Measurements from ENCODE around the gene PLXNB3. TPM values are rescaled to one million over a fixed set of nuclear protein-coding genes. Genes with fewer than 3 reads are reported as not detected.

Gene PLXNB3
- total and polyA plus RNA-seq, 2 experiments from 2014 or later: 0.70 to 4.1 TPM

- TF ChIP-seq, protein P1, sequence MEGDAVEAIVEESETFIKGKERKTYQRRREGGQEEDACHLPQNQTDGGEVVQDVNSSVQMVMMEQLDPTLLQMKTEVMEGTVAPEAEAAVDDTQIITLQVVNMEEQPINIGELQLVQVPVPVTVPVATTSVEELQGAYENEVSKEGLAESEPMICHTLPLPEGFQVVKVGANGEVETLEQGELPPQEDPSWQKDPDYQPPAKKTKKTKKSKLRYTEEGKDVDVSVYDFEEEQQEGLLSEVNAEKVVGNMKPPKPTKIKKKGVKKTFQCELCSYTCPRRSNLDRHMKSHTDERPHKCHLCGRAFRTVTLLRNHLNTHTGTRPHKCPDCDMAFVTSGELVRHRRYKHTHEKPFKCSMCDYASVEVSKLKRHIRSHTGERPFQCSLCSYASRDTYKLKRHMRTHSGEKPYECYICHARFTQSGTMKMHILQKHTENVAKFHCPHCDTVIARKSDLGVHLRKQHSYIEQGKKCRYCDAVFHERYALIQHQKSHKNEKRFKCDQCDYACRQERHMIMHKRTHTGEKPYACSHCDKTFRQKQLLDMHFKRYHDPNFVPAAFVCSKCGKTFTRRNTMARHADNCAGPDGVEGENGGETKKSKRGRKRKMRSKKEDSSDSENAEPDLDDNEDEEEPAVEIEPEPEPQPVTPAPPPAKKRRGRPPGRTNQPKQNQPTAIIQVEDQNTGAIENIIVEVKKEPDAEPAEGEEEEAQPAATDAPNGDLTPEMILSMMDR (conservative IDR thresholded peaks at IDR 0.05; ENCODE audit: low read depth in 2 of 2): no peak
- TF ChIP-seq NANOG (IDR thresholded peaks at IDR 0.05; ENCODE audit: borderline replicate concordance) (no peak), CREB1 (CRISPR knock-in tag; IDR thresholded peaks at IDR 0.05; ENCODE audit: low read depth) (no peak), EZH2phosphoT487 (IDR thresholded peaks at IDR 0.05; ENCODE audit: unreplicated experiment) (no peak), JUNB (IDR thresholded peaks at IDR 0.05; ENCODE audit: unreplicated experiment) (no peak)
These were observed 44.8 kb upstream of the PLXNB3 start (continued) for GRCh38 chrX:153719238-153719637.

DNA sequence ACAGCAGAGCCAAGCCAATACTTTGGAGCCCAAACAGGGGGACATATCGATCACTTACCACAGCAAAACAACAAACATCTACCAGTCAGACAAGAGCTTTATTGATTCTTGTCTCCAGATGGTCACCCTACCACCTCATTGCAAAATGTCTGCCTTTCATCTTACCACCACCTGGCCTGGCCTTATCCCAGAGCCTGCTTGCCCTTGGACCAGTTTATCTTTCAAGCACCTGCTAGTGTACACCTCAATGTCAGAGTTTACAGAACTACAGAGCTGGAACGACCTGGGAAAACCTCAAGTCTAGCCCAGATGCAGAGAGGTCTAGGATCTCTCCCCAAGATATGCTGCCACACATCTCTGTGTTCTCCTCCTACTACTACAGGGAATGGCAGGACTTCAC is 44.3 kb upstream of the PLXNB3 start:
- Histone ChIP-seq H2AFZ (no peak overlapping the region), H3K36me3 (ENCODE audit: insufficient read depth) (no peaks in the 10 kb centered on the region), H3K4me1 (ENCODE audit: insufficient read depth) (peaks cover 7% of the 10 kb centered on the region; the same call in 1 of the 2 replicates), H3K9me2 (ENCODE audit: insufficient read depth) (no peaks in the 10 kb centered on the region), H3K4me2 (no peak overlapping the region), H4K20me1 (replicated peaks; ENCODE audit: insufficient read depth) (0 out of 2 replicates have a peak, but pooled peaks cover 13% of the 10 kb centered on the region), H3K4me3 (no peak overlapping the region), H3K27ac (ENCODE audit: low read depth) (no peak overlapping the region), H3F3A (replicated peaks; ENCODE audit: low read depth) (no peaks in the 10 kb centered on the region), H3K27me3 (ENCODE audit: insufficient read depth) (no peaks in the 10 kb centered on the region), H3K79me2 (replicated peaks; ENCODE audit: insufficient read depth) (peaks cover 29% of the 10 kb centered on the region)
- Mint-ChIP-seq H3K4me1 (peaks cover 4% of the 10 kb centered on the region; the same call in 1 of the 3 replicates), H3K27me3 (ENCODE audit: insufficient read depth, low read depth, poor library complexity) (no peaks in the 10 kb centered on the region), H3K4me3 (no peak overlapping the region), H3K9me3 (no peaks in the 10 kb centered on the region), H3K36me3 (ENCODE audit: low read depth) (peaks cover 52% of the 10 kb centered on the region), H3K27ac (no peak overlapping the region)
- ATAC-seq (no peak), DNase-seq (ENCODE audit: low spot score) (no peak)
- TF ChIP-seq POLR2AphosphoS5 (IDR thresholded peaks at IDR 0.05; ENCODE audit: low read depth): no peak
- no peak for TF ChIP-seq JUNB (IDR thresholded peaks at IDR 0.05; ENCODE audit: unreplicated experiment)
- no peak for TF ChIP-seq ZNF331 (CRISPR knock-in tag; IDR thresholded peaks at IDR 0.05; ENCODE audit: low read depth)
- no peak for TF ChIP-seq STAT1 (IDR thresholded peaks at IDR 0.05; ENCODE audit: unreplicated experiment)
- TF ChIP-seq, protein P1 (conservative IDR thresholded peaks at IDR 0.05; ENCODE audit: low read depth in 2 of 2): no peak
- TF ChIP-seq, protein P2, sequence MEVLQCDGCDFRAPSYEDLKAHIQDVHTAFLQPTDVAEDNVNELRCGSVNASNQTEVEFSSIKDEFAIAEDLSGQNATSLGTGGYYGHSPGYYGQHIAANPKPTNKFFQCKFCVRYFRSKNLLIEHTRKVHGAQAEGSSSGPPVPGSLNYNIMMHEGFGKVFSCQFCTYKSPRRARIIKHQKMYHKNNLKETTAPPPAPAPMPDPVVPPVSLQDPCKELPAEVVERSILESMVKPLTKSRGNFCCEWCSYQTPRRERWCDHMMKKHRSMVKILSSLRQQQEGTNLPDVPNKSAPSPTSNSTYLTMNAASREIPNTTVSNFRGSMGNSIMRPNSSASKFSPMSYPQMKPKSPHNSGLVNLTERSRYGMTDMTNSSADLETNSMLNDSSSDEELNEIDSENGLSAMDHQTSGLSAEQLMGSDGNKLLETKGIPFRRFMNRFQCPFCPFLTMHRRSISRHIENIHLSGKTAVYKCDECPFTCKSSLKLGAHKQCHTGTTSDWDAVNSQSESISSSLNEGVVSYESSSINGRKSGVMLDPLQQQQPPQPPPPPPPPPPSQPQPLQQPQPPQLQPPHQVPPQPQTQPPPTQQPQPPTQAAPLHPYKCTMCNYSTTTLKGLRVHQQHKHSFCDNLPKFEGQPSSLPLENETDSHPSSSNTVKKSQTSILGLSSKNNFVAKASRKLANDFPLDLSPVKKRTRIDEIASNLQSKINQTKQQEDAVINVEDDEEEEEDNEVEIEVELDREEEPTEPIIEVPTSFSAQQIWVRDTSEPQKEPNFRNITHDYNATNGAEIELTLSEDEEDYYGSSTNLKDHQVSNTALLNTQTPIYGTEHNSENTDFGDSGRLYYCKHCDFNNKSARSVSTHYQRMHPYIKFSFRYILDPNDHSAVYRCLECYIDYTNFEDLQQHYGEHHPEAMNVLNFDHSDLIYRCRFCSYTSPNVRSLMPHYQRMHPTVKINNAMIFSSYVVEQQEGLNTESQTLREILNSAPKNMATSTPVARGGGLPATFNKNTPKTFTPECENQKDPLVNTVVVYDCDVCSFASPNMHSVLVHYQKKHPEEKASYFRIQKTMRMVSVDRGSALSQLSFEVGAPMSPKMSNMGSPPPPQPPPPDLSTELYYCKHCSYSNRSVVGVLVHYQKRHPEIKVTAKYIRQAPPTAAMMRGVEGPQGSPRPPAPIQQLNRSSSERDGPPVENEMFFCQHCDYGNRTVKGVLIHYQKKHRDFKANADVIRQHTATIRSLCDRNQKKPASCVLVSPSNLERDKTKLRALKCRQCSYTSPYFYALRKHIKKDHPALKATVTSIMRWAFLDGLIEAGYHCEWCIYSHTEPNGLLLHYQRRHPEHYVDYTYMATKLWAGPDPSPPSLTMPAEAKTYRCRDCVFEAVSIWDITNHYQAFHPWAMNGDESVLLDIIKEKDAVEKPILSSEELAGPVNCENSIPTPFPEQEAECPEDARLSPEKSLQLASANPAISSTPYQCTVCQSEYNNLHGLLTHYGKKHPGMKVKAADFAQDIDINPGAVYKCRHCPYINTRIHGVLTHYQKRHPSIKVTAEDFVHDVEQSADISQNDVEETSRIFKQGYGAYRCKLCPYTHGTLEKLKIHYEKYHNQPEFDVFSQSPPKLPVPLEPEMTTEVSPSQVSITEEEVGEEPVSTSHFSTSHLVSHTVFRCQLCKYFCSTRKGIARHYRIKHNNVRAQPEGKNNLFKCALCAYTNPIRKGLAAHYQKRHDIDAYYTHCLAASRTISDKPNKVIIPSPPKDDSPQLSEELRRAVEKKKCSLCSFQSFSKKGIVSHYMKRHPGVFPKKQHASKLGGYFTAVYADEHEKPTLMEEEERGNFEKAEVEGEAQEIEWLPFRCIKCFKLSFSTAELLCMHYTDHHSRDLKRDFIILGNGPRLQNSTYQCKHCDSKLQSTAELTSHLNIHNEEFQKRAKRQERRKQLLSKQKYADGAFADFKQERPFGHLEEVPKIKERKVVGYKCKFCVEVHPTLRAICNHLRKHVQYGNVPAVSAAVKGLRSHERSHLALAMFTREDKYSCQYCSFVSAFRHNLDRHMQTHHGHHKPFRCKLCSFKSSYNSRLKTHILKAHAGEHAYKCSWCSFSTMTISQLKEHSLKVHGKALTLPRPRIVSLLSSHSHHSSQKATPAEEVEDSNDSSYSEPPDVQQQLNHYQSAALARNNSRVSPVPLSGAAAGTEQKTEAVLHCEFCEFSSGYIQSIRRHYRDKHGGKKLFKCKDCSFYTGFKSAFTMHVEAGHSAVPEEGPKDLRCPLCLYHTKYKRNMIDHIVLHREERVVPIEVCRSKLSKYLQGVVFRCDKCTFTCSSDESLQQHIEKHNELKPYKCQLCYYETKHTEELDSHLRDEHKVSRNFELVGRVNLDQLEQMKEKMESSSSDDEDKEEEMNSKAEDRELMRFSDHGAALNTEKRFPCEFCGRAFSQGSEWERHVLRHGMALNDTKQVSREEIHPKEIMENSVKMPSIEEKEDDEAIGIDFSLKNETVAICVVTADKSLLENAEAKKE (CRISPR knock-in tag; IDR thresholded peaks at IDR 0.05): no peak
- TF ChIP-seq, protein P3, sequence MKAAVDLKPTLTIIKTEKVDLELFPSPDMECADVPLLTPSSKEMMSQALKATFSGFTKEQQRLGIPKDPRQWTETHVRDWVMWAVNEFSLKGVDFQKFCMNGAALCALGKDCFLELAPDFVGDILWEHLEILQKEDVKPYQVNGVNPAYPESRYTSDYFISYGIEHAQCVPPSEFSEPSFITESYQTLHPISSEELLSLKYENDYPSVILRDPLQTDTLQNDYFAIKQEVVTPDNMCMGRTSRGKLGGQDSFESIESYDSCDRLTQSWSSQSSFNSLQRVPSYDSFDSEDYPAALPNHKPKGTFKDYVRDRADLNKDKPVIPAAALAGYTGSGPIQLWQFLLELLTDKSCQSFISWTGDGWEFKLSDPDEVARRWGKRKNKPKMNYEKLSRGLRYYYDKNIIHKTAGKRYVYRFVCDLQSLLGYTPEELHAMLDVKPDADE (IDR thresholded peaks at IDR 0.05): no peak
- TF ChIP-seq NANOG (IDR thresholded peaks at IDR 0.05; ENCODE audit: borderline replicate concordance): no peak

All from GM23338 (cell line).